Left hindlimb (tissue), 1 donor: ENCODE measurements around the gene FAM193B.

Experiments used
- DNase-seq: peaks from one replicate; pipeline ENCODE4 v3.0.0-alpha.2; 2018

FAM193B gene

DNA sequence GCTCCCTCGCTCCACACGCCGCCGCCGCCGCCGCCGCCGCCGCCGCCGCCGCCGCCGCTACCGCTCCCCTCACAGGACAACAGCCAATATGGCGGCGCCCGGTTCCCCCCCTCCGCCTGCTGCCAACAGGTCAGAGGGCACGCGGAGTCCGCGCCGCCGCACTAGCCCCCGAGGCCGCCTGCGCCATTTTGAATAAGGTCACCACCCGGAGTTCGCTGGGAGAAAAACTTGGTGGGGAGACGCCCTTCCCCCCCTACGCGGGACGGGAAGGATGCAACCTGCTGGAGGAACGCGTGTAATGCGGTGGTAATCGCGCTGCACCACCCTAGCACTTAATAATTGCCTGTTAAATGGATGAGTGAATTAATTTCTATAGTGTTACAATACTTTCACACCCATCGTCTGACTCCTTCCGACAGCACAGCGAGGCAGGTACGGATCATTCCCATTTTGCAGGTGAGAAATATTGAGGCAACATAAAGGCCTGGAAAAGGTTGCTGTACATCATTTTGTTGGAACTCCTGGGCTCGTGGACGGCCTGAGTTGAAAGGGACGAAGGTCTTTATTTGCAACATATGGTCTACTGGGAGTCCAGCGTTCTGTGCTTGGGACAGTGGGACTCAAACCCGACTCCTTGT is at the start of gene FAM193B:
Gene FAM193B, minus strand, starts transcription at position 90 of the 638 bp plus-strand sequence. CDS start 105 bp downstream, outside the sequence.
- peak; percentile 95 for DNase-seq

GRCh38 chr5:177604116-177604521 is 49.8 kb upstream of the FAM193B start:
- no peak for DNase-seq

DNA sequence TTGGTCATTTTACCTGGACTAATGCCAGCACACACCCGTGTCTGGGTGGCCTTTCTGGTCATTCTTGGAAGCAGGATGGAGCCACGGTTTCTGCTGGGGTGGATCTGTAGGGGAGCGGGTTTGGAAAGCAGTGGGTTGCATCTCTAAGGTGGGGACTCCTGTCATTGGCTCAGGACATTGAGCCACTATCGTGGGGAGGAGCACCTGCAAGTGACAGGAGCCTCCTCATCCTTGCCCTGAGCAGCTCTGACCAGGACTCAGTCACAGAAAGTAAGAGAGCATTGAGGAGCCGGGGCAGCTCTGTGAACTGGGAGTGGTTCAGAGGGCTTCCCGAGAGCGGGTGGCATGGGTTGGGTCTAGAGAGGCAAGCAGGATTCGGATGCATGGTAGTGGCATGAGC is 49.3 kb upstream of the FAM193B start:
- DNase-seq: no peak

- DNase-seq: no peak
Observed at GRCh38 chr5:177602458-177602830, 48.1 kb upstream of the FAM193B start.

DNA sequence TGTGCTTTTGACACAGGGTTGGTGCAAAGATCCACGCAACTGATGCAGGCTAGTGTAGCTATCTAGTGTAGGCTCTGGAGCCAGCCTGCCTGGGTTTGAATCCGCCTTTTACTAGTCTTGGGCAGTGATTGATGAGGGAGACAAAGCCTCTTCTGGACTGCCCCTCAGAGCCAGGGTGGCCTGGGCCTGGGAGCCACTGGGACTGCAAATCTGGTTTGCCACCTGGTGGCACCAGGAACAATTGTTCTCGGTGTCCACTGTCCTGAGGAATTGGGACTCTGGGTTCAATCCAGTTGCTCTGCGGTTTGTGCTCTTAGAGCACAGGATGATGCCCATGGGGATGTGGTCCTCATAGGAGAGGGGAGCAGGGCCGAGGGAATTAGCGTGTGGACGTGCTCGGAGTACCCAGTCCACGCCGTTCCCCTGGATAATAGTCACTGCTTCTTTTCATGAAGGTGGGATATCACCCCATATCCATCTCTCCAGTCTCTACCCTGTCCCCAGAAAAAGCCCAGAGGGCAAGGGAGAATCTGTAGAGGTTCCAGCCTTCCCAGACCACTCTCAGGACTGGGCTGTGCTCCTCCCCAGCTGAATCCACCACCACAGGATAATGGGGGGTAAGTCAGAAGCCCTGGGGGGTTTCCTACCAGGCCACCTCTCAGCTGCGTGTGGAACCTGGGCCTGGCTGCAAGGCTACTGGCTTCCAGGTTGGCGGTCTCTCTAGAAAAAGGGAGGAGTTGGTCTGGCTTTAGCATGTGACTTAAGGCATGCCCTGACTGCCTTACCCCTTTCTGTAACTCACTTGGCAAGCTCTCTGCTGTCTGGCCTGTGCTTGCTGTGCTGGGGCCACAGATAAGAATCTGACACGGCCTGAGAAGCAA is 47.5 kb upstream of the FAM193B start:
- DNase-seq: no peak

DNA sequence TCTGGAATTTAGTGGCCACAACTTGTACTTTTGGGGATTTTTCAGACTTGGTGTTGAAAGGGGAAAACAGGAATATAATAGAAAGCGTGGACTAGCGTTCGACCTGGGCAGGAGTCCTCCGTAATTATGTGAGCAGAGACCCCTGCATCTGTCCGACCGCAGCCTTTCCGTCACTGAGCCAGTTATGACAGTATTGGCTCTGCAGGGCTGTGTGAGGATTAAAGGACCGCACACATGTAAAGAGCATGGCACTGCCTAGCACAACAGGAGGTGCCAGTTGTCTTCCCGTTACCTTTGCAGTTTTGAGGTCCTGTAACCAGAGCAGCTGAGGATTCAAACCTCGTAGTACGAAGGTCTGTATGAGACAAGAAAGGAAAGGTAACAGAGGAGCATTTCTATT is 46.8 kb upstream of the FAM193B start:
- DNase-seq: no peak

DNA sequence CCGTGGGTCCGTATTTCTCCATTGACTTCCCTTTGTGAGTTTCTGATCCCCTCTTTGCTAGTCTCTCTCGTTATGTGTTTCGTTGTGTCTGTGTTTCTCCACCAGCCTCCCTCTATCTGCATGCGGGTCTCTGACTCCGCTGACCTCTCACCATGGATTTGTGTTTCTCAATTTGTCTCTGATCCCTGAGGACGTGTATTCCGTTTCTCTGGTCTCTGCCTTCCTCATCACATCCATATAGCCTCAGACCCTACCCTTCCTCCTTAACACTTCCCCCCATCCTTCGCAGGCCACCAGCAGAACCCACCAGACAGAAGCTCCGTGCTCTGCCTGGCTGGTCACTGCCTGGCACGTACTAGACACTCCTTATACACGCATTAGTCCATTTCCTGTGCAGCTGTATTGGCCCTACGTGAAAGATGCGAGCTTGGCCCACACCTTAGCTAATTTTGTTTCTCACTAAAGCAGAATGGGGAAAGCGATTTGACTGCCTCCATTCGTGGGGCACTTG is 46.2 kb upstream of the FAM193B start:
- no peak for DNase-seq

- peak; percentile 88 for DNase-seq
Observed at GRCh38 chr5:177599731-177600507, 45.6 kb upstream of the FAM193B start, which contains the start of gene B4GALT7. Gene B4GALT7, plus strand, starts transcription at chr5:177600132. Its CDS starts 79 bp downstream, at chr5:177600211.

GRCh38 chr5:177598477-177598876 is 44.1 kb upstream of the FAM193B start:
- DNase-seq: no peak

DNA sequence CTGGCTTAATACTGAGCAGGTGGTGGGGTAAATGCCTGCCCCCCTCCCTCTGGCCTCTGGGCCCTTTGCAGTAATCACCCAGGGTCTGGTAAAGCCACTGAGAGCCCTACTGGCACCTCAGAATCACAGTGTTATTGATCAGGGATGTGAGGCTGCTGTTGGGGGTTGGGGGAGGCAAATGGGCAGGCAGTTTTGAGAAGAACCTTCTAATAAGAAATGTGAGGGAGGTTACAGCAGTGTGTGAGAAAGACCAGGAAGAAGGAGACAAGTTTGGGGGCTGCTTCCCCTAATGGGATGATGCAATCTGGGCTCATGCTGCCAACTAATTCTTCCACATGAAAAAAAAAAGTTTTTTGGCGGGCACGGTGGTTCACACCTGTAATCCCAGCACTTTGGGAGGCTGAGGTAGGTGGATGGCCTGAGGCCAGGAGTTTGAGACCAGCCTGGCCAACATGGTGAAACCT is 42.4 kb upstream of the FAM193B start:
- DNase-seq: no peak

DNA sequence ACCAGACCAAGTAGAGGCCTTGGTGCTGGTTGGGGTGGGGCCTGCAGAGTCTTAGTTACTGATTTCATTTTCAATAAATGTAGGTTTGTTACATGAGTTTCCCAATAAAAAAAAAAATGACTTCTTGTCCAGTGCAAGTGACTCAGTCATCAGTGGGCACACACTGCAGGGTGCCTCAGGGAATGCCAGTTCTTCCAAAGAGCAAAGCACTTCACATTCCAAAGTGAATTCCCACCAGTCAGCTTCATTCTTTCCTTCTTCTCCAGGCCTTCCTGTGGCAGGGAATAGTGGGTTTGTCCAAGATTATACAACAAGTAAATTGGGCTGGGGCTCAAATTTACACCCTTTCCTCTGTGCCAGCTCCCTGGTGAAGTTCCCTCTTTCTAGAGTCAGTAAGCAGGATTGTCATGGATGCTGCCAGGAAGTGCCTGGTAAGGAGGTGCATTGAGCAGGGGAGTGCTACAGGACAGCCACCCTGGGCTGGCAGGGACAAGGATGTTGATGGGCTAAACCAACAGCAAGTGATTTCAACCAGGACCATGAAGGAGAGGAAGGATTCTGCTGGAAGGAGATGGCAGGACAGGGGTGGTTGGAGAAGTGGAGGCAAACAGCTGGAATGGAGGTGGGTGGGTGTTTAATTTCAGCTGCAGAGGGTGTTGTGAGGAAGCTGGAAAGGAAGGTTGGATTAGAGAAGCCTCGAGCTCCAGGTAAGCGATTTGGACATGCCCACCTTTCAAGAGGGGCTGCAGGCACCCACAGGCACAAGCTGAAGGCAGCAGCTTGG is 41.8 kb upstream of the FAM193B start:
- no peak for DNase-seq

DNA sequence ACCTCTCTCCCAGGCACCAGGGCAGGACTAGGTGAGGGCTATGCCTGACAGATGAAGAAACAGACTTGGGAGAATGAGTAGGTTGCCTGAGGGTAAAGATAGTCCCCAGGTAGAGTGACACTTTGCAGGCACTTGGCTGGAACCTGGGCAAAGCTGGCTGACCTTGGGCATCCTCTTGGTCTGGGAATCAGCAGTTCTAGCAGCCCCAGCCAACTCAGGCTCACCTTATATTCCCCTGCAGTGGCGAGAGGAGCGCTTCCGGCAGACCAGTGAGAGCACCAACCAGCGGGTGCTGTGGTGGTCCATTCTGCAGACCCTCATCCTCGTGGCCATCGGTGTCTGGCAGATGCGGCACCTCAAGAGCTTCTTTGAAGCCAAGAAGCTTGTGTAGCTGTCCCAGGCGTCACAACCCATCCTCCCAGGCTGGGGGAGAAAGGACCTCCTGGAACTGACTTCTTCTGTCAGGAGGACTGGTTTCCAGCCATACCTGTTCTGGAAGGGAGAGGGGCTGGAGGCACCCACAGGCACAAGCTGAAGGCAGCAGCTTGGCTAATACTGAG is 40.7 kb upstream of the FAM193B start:
- no peak for DNase-seq

DNA sequence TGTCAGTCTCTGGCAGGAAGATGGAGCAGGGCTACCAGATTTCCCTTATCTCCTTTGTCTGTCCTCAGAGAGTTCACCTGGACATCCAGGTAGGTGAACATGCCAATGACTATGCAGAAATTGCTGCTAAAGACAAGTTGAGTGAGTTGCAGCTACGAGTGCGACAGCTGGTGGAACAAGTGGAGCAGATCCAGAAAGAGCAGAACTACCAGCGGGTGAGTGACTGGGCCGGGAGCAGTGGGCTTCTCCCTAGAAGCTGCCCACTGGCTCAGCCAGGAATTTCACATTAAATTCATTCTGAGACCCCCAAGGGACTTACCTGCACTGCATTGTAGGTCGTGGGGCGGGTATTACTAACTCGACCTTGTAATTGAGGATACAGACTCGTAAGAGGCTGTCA is 39.7 kb upstream of the FAM193B start:
- no peak for DNase-seq

GRCh38 chr5:177593511-177593910 is 39.1 kb upstream of the FAM193B start:
- no peak for DNase-seq

GRCh38 chr5:177592905-177593304 is 38.5 kb upstream of the FAM193B start:
- no peak for DNase-seq

GRCh38 chr5:177592010-177592834 is 37.9 kb upstream of the FAM193B start, which contains the start of gene TMED9:
Gene TMED9, plus strand, starts transcription at chr5:177592203. Its CDS starts 12 bp downstream, at chr5:177592215.
- peak; percentile 91 for DNase-seq

- DNase-seq: no peak
Observed at GRCh38 chr5:177591690-177592009, 37.3 kb upstream of the FAM193B start.

- DNase-seq: no peak
Observed at GRCh38 chr5:177590406-177590805, 36.0 kb upstream of the FAM193B start.

DNA sequence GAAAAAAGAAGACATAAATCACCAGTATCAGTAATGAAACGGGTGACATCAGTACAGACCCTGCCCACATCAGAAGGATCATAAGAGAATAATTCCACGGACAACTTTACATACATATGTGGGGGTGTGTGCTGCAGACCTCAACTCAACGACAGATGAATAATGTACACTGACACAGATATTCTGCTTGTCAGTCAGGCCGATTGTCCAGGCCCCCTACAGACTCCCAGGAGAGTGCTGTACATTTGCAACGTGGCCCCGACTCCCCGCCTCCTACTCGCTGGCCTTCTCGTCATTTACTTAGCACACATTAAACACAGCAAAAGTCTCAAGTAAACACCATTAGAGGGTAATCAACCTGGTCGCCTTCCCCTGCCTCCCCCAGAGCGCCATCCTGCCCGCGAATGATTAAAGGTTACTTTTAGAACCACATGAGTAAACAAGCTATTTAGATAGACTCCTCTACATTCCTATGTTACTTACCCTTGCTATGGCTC is 34.1 kb upstream of the FAM193B start:
- DNase-seq: no peak

DNA sequence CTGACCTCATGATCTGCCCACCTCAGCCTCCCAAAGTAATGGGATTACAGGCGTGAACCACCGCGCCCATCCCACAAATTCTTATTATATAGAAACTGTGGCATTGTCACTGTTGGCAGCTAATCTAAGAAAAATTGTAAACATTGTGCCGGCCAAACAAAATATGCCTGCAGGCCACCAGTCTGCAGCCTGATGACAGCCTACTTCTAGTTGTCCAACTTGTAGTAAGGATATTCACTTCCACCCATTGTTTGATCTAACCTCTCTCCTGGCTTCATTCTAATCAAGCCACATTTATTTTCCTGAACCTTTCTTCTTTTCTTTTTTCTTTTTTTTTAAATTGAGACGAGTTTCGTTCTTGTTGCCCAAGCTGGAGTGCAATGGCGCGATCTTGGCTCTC is 24.0 kb upstream of the FAM193B start:
- no peak for DNase-seq

DNA sequence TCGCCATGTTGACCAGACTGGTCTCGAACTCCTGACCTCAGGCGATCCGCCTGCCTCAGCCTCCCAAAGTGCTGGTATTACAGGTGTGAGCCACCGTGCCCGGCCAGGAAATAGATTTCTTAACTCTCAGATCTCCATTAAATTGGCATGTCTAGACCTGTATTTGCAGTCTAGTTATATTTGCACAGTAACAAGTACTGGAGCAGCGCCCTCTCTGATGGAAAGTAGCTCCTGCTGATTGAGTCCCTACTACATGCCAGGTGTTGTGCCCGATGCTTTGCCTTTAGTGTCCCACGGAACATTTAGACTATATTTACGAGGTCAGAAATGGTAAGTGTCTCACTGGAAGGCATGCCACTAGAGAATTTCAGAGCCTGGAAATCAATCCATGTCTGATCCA is 21.8 kb upstream of the FAM193B start:
- DNase-seq: no peak
